Pancreas (tissue), 10 donors: ENCODE measurements around the gene CLSTN2. TPM values are rescaled to one million over a fixed set of nuclear protein-coding genes. Genes with fewer than 3 reads are reported as not detected.

Experiments
- ATAC-seq, 4 donors: fragments of 200-7000 bp; cut with Tn5 transposase; one replicate each; pipeline versions ENCODE4 v1.8.0 to v1.9.1; 2020; ENCODE audit warnings: mild to moderate bottlenecking in 4 of 4, moderate library complexity in 4 of 4
- DNase-seq, 6 donors: peaks; one replicate each; pipeline ENCODE4 v3.0.0-alpha.2; 2020
- FAIRE-seq: peaks from 2 replicates; lab custom pipeline; 2012; peaks lifted over from hg19 to GRCh38; lab: Jason Lieb, UNC
- H3K27ac ChIP-seq, 4 donors: fragments of 200-600 bp; sonication (generic); 1 replicate in 3 of 4; 2 replicates in 1 of 4; pipeline versions ENCODE4 v1.5.0 to v1.8.0; 2020
- H3K27me3 ChIP-seq, 4 donors: fragments of 200-600 bp; one replicate each; pipeline ENCODE4 v1.8.0; 2021
- H3K36me3 ChIP-seq, 3 donors: fragments of 200-600 bp; sonication (generic) in 1 of 3; one replicate each; pipeline versions ENCODE4 v1.5.0 to v1.8.0; 2020 to 2021
- H3K4me1 ChIP-seq, 3 donors: fragments of 200-600 bp; one replicate each; pipeline ENCODE4 v1.8.0; 2021
- H3K4me3 ChIP-seq, 4 donors: fragments of 200-600 bp; sonication (generic) in 2 of 4; one replicate each; pipeline versions ENCODE4 v1.5.0 to v1.8.0; 2020 to 2021
- H3K9me3 ChIP-seq, 4 donors: fragments of 200-600 bp; one replicate each; pipeline ENCODE4 v1.8.0; 2021
- CTCF ChIP-seq, 4 donors: fragments of 200-600 bp; sonication (generic) in 3 of 4; IDR thresholded peaks; one replicate each; pipeline versions ENCODE4 v1.5.0 to v1.8.0; 2021; ENCODE audit warnings: antibody characterized with exemption in 4 of 4
- WGBS, 2 donors: extraction: QIAGEN DNeasy Blood & Tissue Kit; methylation state at CpG; one replicate each; pipeline ENCODE4 v1.1.7; 2013; 5-methylcytosine and 5-hydroxymethylcytosine counted together
- intact Hi-C, 3 donors: fragments of 100-400 bp; cut with DNase I; formaldehyde crosslinking; loops; one replicate each; pipeline versions ENCODE4 v1.11.1 to v1.14.2; 2022
- polyA plus RNA-seq, 2 donors: library from polyadenylated mRNA; stranded (reverse); fragments of 200-250 nt; gene quantifications; one replicate each; pipeline ENCODE4 v1.2.3, GENCODE V29; 2013
- total RNA-seq, 6 donors: library from RNA; stranded (reverse); fragmentation: NEBNext Ultra II Directional in 4 of 6; extraction: Animal tissue kit (Norgen Biotek cat#: 25700) in 4 of 6; gene quantifications; one replicate each; pipeline versions ENCODE4 v1.2.1 to v1.2.4, GENCODE V29; 2021 to 2023
- donor health status: healthy with polysubstance abuse.
- donor health status: DM: no; HTN: no; CAD: no; lungs with moderate emphysema.
- donor health status: DM: no; HTN: no; CAD: no.
- donor health status: control.
- donor health status: control.
- donor health status: Bipolar disorder and iron deficiency.
- donor health status: DM: yes; HTN: yes; CAD: no.
- donor health status: DM: no; HTN: no; CAD: no.
- donor health status: DM: no; HTN: no; CAD: no.
- donor health status: DM: yes; HTN: yes; CAD: no.

Gene CLSTN2
- 1 to 10 TPM; 1.9 to 9.3 (median 3.6) TPM for total RNA-seq
- under 1 TPM; 0.65 to 0.99 TPM for polyA plus RNA-seq

GRCh38 chr3:139935016-139935865 is at the start of gene CLSTN2:
Gene CLSTN2, plus strand, starts transcription at chr3:139935185.
- DNase-seq: peak; percentile 56 to 88 (median 75)
- intact Hi-C loops: no loop called here
- Histone ChIP-seq H3K4me1 (peaks cover 0 to 5% (median 0%) of the 10 kb centered on the region in 3 donors), H3K4me3 (peak within 1 kb of the TSS; percentile 16 to 62 (median 38)), H3K9me3 (no peaks in the 10 kb centered on the region), H3K36me3 (no peaks in the 10 kb centered on the region), H3K27me3 (peaks cover 0 to 9% (median 0%) of the 10 kb centered on the region in 4 donors), H3K27ac (no peak within 1 kb of the TSS)
- peak; percentile 85 to 88 (median 86) for ATAC-seq
- WGBS, 2 donors: 1% methylated on average over 59 to 89 of the region's 89 CpGs
- no peak for FAIRE-seq
- no peak for TF ChIP-seq CTCF (IDR thresholded peaks at IDR 0.05)

DNA sequence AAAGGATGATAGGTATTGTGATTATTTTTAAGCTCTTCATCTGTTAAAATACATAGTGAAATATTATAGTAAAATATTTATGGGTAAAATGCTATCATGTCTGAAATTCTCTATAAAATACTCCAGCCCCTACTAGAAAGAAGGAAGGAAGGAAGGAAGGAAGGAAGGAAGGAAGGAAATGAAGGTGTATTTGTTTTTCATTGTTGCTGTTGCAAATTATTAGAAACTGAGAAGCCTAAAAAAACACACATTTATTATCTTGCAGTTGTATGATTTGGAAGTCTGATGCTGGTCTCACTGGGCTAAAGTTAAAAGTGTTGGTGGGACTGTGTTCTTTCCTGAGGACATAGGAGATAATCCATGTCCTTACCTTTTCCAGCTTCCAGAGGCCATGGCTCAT is 47.6 kb upstream of the CLSTN2 start:
- Histone ChIP-seq H3K4me1 (no peaks in the 10 kb centered on the region), H3K27me3 (no peaks in the 10 kb centered on the region)
- no peak for DNase-seq

DNA sequence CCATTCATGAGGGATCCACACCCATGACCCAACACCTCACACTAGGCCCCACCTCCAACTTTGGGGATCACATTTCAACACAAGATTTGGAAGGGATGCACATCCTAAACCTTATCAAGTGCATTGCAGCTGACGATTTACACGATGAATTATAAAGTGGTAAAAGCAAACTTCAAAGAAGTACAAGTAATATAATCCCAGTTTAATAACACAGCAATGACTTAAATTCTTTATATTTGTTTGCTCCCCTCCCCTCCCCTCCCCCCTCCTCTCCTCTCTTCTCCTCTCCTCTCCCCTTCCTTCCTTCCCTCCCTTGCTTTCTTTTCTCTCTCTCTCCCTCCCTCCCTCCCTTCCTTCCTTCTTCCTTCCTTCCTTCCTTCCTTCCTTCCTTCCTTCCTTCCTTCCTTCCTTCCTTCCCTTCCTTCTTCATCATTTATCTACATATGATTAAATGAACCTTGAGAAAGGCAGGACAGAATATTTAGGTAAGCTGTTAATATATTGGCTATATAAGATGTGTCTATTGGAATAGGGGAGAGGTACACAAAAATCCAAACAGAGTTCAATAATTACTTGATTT is 46.3 kb upstream of the CLSTN2 start:
- H3K4me3 ChIP-seq: no peak overlapping the region
- intact Hi-C loops: no loop called here
- no peaks in the 10 kb centered on the region for H3K9me3 ChIP-seq
- H3K27ac ChIP-seq: no peak overlapping the region
- no peak for TF ChIP-seq CTCF (IDR thresholded peaks at IDR 0.05)
- FAIRE-seq: no peak
- DNase-seq: no peak
- no peaks in the 10 kb centered on the region for H3K27me3 ChIP-seq
- ATAC-seq: no peak
- H3K36me3 ChIP-seq: no peaks in the 10 kb centered on the region
- 86 to 95% methylated on average over 2 of the region's 2 CpGs for WGBS, 2 donors
- no peaks in the 10 kb centered on the region for H3K4me1 ChIP-seq

More for the DNA sequence above, 47.6 kb upstream of the CLSTN2 start:
- no peaks in the 10 kb centered on the region for H3K36me3 ChIP-seq
- no peak for FAIRE-seq
- no peaks in the 10 kb centered on the region for H3K9me3 ChIP-seq
- no peak for ATAC-seq
- H3K4me3 ChIP-seq: no peak overlapping the region
- intact Hi-C loops: no loop called here
- H3K27ac ChIP-seq: no peak overlapping the region
- TF ChIP-seq CTCF (IDR thresholded peaks at IDR 0.05): no peak

GRCh38 chr3:139893267-139893962 is 41.6 kb upstream of the CLSTN2 start:
- no peaks in the 10 kb centered on the region for H3K9me3 ChIP-seq
- TF ChIP-seq CTCF (IDR thresholded peaks at IDR 0.05): no peak
- WGBS, 2 donors: 88 to 89% methylated on average over 2 of the region's 2 CpGs
- peak overlapping the region in 1 of 4 donors; percentile 19 for H3K27ac ChIP-seq
- ATAC-seq (peak in 3 of 4 donors; percentile 17 to 57 (median 35)), FAIRE-seq (no peak), DNase-seq (no peak)
- intact Hi-C loops: no loop called here
- no peaks in the 10 kb centered on the region for H3K4me1 ChIP-seq
- H3K27me3 ChIP-seq: no peaks in the 10 kb centered on the region
- no peaks in the 10 kb centered on the region for H3K36me3 ChIP-seq
- H3K4me3 ChIP-seq: no peak overlapping the region
